NCI-H128 (cell line): ENCODE measurements around the gene NLRC4.
"Not testable (repeated sequence)": the region's sequence is repeated elsewhere in the genome, so short reads cannot be mapped to it uniquely, and the experiment has no call there.

Source experiments
- DNase-seq: peaks from one replicate; lab custom pipeline; 2025; ENCODE audit not compliant: unreplicated experiment; lab: John Stamatoyannopoulos, UW

NLRC4 gene

DNA sequence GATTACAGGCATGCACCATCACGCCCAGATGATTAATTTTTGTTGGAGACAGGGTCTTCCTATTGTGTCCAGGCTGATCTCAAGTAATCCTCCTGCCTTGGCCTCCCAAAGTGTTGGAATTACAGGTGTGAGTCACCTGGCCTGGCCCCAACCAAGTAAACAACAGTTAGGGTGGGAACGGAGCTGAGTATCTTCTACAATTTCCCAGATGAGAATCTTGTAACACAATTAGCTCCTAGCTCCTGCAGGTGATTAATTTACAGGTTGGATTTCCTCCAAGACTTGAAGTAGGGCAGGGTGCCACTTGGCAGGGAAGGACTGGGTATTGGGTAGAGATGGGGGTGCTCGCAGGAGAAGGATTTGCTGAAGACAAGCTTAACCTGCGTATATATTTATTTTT lies 17.8 kb downstream of the NLRC4 start:
- DNase-seq: no peak

DNA sequence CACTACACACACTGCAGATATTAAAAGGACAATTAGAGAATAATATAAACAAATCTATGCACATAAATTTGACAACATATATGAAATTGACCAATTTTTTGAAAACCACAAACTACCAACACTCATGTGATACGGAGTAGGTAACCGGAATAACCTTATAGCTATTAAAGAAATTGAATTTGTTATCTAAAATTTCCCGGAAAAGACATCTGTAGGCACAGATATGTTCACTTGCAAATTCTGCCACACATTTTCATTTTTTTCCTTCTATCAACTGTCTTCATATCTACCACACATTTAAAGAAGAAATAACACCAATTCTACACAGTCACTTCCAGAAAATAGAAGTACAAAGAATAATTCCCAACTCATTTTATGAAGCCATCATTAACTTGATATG lies 22.4 kb downstream of the NLRC4 start:
- no peak for DNase-seq

DNA sequence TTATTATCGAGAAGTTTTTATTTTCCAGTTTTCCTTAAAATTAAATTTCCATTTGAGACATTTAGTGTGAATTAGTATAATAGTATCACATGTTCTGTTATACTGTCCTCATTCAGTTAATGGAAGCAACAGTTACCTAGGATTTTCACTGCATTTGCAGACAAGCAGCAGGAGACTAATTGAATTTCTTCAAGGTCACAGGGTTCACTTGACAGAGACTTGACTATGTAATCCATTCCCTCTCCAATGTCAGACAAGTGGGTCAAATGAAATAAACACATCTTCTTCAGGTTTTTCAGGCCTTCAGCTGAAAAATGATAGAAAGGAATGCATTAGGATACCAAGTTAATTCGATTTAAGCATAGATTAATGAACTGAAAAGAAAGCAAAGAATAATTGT lies 26.7 kb downstream of the NLRC4 start:
- no peak for DNase-seq

GRCh38 chr2:32237488-32237887 lies 27.2 kb downstream of the NLRC4 start:
- DNase-seq: no peak

- DNase-seq: no peak
These were observed 29.4 kb downstream of the NLRC4 start for GRCh38 chr2:32235315-32235714.

GRCh38 chr2:32231959-32232358 lies 32.7 kb downstream of the NLRC4 start:
- DNase-seq: no peak

DNA sequence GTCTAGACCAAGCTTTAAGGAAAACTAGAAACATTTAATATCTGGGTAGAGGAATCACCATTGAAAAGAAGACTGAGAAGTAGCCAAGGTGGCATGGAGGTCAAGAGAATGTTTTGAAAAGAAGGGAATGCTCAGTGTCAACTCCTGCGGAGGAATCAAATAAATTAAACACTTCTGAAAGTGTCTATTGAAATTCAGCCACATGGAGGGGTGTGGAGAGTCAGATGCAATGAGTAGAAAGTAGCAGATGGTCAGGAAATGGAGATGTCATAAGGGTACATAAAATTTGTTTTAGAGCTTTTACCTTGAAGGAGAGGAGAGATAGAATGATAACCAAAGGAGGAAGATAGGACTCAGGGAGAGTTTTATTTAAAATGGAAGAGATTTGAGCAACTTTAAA lies 35.1 kb downstream of the NLRC4 start:
- no peak for DNase-seq

DNA sequence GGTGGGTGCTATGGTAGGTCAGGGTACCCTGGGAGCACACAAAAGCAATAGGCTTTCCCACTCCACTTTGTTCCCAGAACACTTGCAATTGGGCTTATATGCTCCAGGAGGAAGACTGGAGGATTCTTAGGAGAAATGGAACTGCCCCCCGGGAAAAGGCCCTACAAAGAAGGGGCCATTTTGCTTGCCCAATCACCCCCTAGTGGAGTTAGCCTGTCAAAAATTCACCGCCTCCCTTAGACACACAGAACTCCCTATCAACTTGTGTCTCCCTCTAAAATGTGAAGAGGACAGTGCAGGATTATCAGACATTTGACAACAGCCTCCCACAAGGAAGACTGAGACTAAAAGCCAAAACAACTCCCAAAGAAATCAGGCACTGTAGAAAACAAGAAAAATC lies 36.5 kb downstream of the NLRC4 start:
- DNase-seq: no peak

DNA sequence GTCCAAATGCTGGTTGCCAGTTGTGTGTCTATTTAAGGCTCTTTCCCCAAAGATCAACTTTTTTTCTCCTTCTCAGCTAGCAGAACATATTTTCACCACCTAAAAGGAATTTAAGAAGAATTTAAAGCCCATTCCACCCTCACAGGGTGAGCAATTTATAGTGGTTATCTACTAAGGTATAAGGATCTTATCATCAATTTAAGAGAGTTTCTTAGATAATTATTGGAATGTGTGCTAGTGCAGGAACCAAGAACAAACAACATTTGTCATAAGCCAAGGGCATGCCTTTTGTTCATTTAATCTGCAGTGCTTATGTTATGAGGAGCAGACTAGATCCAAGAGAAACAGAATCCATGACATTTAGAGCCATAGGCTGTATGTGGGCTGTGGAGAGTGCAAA lies 37.2 kb downstream of the NLRC4 start:
- no peak for DNase-seq

GRCh38 chr2:32222966-32223365 lies 41.7 kb downstream of the NLRC4 start:
- DNase-seq: no peak

DNA sequence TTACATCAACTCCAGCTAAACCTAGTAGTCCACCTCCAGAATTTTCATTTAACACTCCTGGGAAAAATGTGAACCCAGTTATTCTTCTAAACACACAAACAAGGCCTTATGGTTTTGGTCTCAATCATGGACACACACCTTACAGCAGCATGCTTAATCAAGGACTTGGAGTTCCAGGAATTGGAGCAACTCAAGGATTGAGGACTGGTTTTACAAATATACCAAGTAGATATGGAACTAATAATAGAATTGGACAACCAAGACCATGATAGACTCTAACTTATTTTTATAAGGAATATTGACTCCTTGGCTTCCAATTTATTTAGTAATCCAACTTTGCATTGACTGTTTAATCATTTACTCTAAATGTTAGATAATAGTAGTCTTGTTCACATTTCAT lies 44.2 kb downstream of the NLRC4 start:
- DNase-seq: no peak

- no peak for DNase-seq
These were observed 52.4 kb downstream of the NLRC4 start for GRCh38 chr2:32212295-32212694.

DNA sequence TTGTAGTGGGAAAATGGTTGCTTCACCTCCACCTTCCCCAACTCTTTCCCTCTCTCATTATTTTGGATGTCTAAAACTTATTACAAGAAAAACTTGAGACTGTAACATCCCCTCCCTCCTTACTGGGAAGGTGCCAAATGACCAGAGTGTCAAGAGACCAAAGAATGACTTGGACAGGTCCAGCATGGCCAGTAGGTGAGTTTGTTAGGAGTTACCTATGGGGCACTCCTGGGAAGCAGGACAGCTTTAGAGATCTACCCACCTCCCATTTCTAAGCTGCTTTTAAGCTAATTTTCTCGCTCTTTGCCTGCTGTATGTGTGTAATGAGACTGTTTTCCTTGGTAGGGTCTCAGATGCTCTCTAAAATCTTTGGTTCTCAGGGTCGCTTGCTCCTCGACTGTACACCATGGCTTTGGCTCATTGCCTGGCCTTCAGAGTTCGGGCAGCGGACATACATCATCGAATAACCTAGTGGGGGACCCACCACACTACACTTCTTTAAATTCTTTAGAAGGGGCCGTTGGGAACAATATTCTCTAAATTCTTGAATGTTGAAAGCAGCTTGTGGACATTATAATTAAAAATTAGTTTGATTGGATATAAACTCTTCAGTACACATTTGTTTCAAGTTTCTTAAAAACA lies 53.8 kb downstream of the NLRC4 start:
- no peak for DNase-seq

- not testable (repeated sequence) for DNase-seq
These were observed 61.3 kb downstream of the NLRC4 start for GRCh38 chr2:32203428-32203827.

DNA sequence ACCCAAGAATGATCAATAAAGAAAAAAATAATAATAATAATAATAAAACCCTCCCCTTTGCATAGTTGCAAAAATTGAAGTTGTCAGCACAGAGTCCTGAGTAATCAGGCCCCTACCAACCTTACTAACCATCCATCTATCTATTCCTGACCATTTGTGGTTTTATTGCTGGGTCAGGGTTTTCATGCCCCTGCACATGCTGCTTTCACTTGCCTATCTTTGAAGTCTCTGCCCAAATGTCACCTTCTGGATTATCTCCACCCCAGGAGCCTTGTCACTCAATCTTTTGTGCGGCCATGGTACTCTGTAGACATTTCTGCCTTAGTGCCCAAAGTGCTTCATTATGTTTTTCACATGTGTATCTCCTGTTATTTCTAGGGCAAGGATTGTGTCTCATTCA lies 63.9 kb downstream of the NLRC4 start:
- no peak for DNase-seq

GRCh38 chr2:32192418-32192817 lies 72.3 kb downstream of the NLRC4 start:
- no peak for DNase-seq

- DNase-seq: no peak
These were observed 75.7 kb downstream of the NLRC4 start for GRCh38 chr2:32189011-32189410.

GRCh38 chr2:32182667-32183066 lies 82.0 kb downstream of the NLRC4 start:
- DNase-seq: no peak
